ENCODE measurements around the gene STAC3. TPM values are rescaled to one million over a fixed set of nuclear protein-coding genes. Genes with fewer than 3 reads are reported as not detected.

STAC3 gene
- total and polyA plus RNA-seq, 4 donors, result 0.19 to 1.3 (median 0.96) TPM

DNA sequence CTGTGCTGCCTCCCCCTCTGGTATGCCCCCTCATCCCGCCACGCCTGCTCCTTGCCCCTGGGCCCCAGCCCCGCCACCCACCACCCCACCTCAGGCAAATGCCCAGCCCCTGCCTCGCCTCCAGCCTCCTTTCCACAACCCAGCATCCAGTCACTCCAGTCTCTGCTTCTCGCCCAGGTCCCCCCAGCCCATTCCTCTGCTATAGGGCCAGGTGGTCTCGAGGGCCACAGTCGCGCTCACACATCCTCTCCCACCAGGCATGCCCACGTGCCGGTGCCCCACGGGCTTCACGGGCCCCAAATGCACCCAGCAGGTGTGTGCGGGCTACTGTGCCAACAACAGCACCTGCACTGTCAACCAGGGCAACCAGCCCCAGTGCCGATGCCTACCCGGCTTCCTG lies 40.5 kb downstream of the STAC3 start:
- no peak overlapping the region for H3K9ac ChIP-seq (ENCODE audit: low read depth in 1 of 2, low read length in 2 of 2)
- no peak for DNase-seq (ENCODE audit: low spot score)
- no peak for TF ChIP-seq ATF3 (IDR thresholded peaks at IDR 0.05)
- TF ChIP-seq TAF1 (conservative IDR thresholded peaks at IDR 0.05), result no peak
- TF ChIP-seq, protein P1, sequence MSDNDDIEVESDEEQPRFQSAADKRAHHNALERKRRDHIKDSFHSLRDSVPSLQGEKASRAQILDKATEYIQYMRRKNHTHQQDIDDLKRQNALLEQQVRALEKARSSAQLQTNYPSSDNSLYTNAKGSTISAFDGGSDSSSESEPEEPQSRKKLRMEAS (IDR thresholded peaks at IDR 0.05), result no peak
- no peak for TF ChIP-seq EGR1 (IDR thresholded peaks at IDR 0.05; ENCODE audit: low read depth in 2 of 2)
- no peak for TF ChIP-seq SP1 (IDR thresholded peaks at IDR 0.05)
- no peak for TF ChIP-seq GABPA (IDR thresholded peaks at IDR 0.05 in 1 of 2, conservative IDR thresholded peaks at IDR 0.05 in 1 of 2)
- TF ChIP-seq RAD21 (IDR thresholded peaks at IDR 0.05), result no peak
- TF ChIP-seq HNF4A (conservative IDR thresholded peaks at IDR 0.05), result no peak
- TF ChIP-seq FOXA1 (IDR thresholded peaks at IDR 0.05), result no peak
- TF ChIP-seq, protein P2, sequence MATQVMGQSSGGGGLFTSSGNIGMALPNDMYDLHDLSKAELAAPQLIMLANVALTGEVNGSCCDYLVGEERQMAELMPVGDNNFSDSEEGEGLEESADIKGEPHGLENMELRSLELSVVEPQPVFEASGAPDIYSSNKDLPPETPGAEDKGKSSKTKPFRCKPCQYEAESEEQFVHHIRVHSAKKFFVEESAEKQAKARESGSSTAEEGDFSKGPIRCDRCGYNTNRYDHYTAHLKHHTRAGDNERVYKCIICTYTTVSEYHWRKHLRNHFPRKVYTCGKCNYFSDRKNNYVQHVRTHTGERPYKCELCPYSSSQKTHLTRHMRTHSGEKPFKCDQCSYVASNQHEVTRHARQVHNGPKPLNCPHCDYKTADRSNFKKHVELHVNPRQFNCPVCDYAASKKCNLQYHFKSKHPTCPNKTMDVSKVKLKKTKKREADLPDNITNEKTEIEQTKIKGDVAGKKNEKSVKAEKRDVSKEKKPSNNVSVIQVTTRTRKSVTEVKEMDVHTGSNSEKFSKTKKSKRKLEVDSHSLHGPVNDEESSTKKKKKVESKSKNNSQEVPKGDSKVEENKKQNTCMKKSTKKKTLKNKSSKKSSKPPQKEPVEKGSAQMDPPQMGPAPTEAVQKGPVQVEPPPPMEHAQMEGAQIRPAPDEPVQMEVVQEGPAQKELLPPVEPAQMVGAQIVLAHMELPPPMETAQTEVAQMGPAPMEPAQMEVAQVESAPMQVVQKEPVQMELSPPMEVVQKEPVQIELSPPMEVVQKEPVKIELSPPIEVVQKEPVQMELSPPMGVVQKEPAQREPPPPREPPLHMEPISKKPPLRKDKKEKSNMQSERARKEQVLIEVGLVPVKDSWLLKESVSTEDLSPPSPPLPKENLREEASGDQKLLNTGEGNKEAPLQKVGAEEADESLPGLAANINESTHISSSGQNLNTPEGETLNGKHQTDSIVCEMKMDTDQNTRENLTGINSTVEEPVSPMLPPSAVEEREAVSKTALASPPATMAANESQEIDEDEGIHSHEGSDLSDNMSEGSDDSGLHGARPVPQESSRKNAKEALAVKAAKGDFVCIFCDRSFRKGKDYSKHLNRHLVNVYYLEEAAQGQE (IDR thresholded peaks at IDR 0.05), result no peak
- TF ChIP-seq, protein P3, sequence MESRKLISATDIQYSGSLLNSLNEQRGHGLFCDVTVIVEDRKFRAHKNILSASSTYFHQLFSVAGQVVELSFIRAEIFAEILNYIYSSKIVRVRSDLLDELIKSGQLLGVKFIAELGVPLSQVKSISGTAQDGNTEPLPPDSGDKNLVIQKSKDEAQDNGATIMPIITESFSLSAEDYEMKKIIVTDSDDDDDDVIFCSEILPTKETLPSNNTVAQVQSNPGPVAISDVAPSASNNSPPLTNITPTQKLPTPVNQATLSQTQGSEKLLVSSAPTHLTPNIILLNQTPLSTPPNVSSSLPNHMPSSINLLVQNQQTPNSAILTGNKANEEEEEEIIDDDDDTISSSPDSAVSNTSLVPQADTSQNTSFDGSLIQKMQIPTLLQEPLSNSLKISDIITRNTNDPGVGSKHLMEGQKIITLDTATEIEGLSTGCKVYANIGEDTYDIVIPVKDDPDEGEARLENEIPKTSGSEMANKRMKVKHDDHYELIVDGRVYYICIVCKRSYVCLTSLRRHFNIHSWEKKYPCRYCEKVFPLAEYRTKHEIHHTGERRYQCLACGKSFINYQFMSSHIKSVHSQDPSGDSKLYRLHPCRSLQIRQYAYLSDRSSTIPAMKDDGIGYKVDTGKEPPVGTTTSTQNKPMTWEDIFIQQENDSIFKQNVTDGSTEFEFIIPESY (IDR thresholded peaks at IDR 0.05), result no peak
- TF ChIP-seq FOXA2 (IDR thresholded peaks at IDR 0.05), result no peak
- TF ChIP-seq JUND (IDR thresholded peaks at IDR 0.05), result no peak
- no peak overlapping the region for H3K27ac ChIP-seq (ENCODE audit: low read depth in 1 of 2, low read length in 2 of 2)
- no peak overlapping the region for H3K4me3 ChIP-seq (ENCODE audit: low read depth in 1 of 3, low read length in 3 of 3)
- WGBS, result 95% methylated on average over 15 of the region's 15 CpGs
- no peaks in the 10 kb centered on the region for H3K9me3 ChIP-seq (ENCODE audit: control insufficient read depth in 4 of 4, low read length in 3 of 4)
- peaks cover 0 to 4% (median 0%) of the 10 kb centered on the region in 4 donors for H3K4me1 ChIP-seq (ENCODE audit: control insufficient read depth in 4 of 4, insufficient read depth in 4 of 4, low read length in 3 of 4)
- H3K27me3 ChIP-seq (ENCODE audit: control insufficient read depth in 4 of 4, insufficient read depth in 4 of 4, low read length in 3 of 4), result no peaks in the 10 kb centered on the region
- peaks cover 32 to 70% (median 34%) of the 10 kb centered on the region in 4 donors for H3K36me3 ChIP-seq (ENCODE audit: control insufficient read depth in 4 of 4, insufficient read depth in 3 of 4, low read depth in 1 of 4, low read length in 3 of 4)

- TF ChIP-seq ATF3 (IDR thresholded peaks at IDR 0.05) (no peak), CTCF (IDR thresholded peaks at IDR 0.05; ENCODE audit: low read depth, low read length, missing input control) (no peak), FOXA2 (IDR thresholded peaks at IDR 0.05) (no peak), SP1 (IDR thresholded peaks at IDR 0.05) (no peak), HNF4G (IDR thresholded peaks at IDR 0.05) (no peak), GABPA (IDR thresholded peaks at IDR 0.05 in 1 of 2, conservative IDR thresholded peaks at IDR 0.05 in 1 of 2) (no peak), NR2F2 (IDR thresholded peaks at IDR 0.05) (no peak)
- TF ChIP-seq, protein P3 (IDR thresholded peaks at IDR 0.05), result no peak
- DNase-seq (ENCODE audit: low spot score), result no peak
- no peak overlapping the region for H3K4me3 ChIP-seq (ENCODE audit: low read depth in 1 of 3, low read length in 3 of 3)
- H3K27me3 ChIP-seq (ENCODE audit: control insufficient read depth in 4 of 4, insufficient read depth in 4 of 4, low read length in 3 of 4), result no peaks in the 10 kb centered on the region
- WGBS, result 90% methylated on average over 8 of the region's 8 CpGs
- H3K36me3 ChIP-seq (ENCODE audit: control insufficient read depth in 4 of 4, insufficient read depth in 3 of 4, low read depth in 1 of 4, low read length in 3 of 4), result peaks cover 35 to 75% (median 38%) of the 10 kb centered on the region in 4 donors
- H3K4me1 ChIP-seq (ENCODE audit: control insufficient read depth in 4 of 4, insufficient read depth in 4 of 4, low read length in 3 of 4), result no peaks in the 10 kb centered on the region
- H3K27ac ChIP-seq (ENCODE audit: low read depth in 1 of 2, low read length in 2 of 2), result no peak overlapping the region
- H3K9ac ChIP-seq (ENCODE audit: low read depth in 1 of 2, low read length in 2 of 2), result no peak overlapping the region
- H3K9me3 ChIP-seq (ENCODE audit: control insufficient read depth in 4 of 4, low read length in 3 of 4), result no peaks in the 10 kb centered on the region
Measured at GRCh38 chr12:57209916-57210315, 41.1 kb downstream of the STAC3 start.
